GM21529 (cell line): ENCODE measurements around the gene CFL2.
"Not testable (repeated sequence)": the region's sequence is repeated elsewhere in the genome, so short reads cannot be mapped to it uniquely, and the experiment has no call there.

ENCODE experiments used
- ATAC-seq: cut with Tn5 transposase; IDR thresholded peaks from one replicate; pipeline ENCODE4 v1.9.1; 2021; ENCODE audit not compliant: unreplicated experiment

Gene CFL2

GRCh38 chr14:34714320-34715126, at the start of gene CFL2:
TSS of gene CFL2 (minus strand) at chr14:34714593. CDS start at chr14:34714540, 53 bp downstream.
- peak; percentile 85 for ATAC-seq

- ATAC-seq: no peak
Measured at GRCh38 chr14:34755215-34755614, 40.8 kb upstream of the CFL2 start.

GRCh38 chr14:34754687-34755086, 40.3 kb upstream of the CFL2 start:
- ATAC-seq: no peak

- ATAC-seq: no peak
Measured at GRCh38 chr14:34750670-34751069, 36.3 kb upstream of the CFL2 start.

GRCh38 chr14:34750233-34750632, 35.8 kb upstream of the CFL2 start:
- ATAC-seq: no peak

GRCh38 chr14:34749408-34749807, 35.0 kb upstream of the CFL2 start:
- ATAC-seq: no peak

- no peak for ATAC-seq
Measured at GRCh38 chr14:34742270-34743115, 28.1 kb upstream of the CFL2 start.

GRCh38 chr14:34741840-34742239, 27.4 kb upstream of the CFL2 start:
- ATAC-seq: no peak

GRCh38 chr14:34740139-34740538, 25.7 kb upstream of the CFL2 start:
- not testable (repeated sequence) for ATAC-seq

GRCh38 chr14:34737079-34737478, 22.7 kb upstream of the CFL2 start:
- ATAC-seq: not testable (repeated sequence)

- no peak for ATAC-seq
Measured at GRCh38 chr14:34733245-34733644, 18.9 kb upstream of the CFL2 start.

- ATAC-seq: no peak
Measured at GRCh38 chr14:34732802-34733201, 18.4 kb upstream of the CFL2 start.

- ATAC-seq: no peak
Measured at GRCh38 chr14:34723867-34724266, 9.5 kb upstream of the CFL2 start.

- ATAC-seq: no peak
Measured at GRCh38 chr14:34722723-34723545, 8.5 kb upstream of the CFL2 start.

- no peak for ATAC-seq
Measured at GRCh38 chr14:34721129-34721528, 6.7 kb upstream of the CFL2 start.

GRCh38 chr14:34718750-34719304, 4.4 kb upstream of the CFL2 start:
- ATAC-seq: no peak

- ATAC-seq: no peak
Measured at GRCh38 chr14:34715127-34715863, 902 bp upstream of the CFL2 start.

GRCh38 chr14:34713681-34714319, 593 bp downstream of the CFL2 start:
- peak; percentile 10 for ATAC-seq

- no peak for ATAC-seq
Measured at GRCh38 chr14:34713122-34713680, 1.2 kb downstream of the CFL2 start.
